ENCODE results near the gene APBA1. TPM values are rescaled to one million over a fixed set of nuclear protein-coding genes. Genes with fewer than 3 reads are reported as not detected.

Gene APBA1
- total RNA-seq, 1 donor from 2014 or later, result 6.2 TPM

GRCh38 chr9:69502671-69503301 is 169.4 kb downstream of the APBA1 start:
- TF ChIP-seq CTCF (IDR thresholded peaks at IDR 0.05), result no peak
- H3K27me3 ChIP-seq, result no peaks in the 10 kb centered on the region
- intact Hi-C loops (cut with DNase I), result no loop called here
- no peak overlapping the region for H3K4me3 ChIP-seq
- no peak for ATAC-seq
- no peak for DNase-seq
- no peaks in the 10 kb centered on the region for H3K36me3 ChIP-seq
- H3K27ac ChIP-seq, result no peak overlapping the region
- H3K4me1 ChIP-seq, result no peaks in the 10 kb centered on the region
- H3K9me3 ChIP-seq, result no peaks in the 10 kb centered on the region

- Histone ChIP-seq H3K9me3 (no peaks in the 10 kb centered on the region), H3K27ac (no peak overlapping the region), H3K27me3 (no peaks in the 10 kb centered on the region), H3K4me1 (no peaks in the 10 kb centered on the region), H3K36me3 (no peaks in the 10 kb centered on the region), H3K4me3 (no peak overlapping the region)
- intact Hi-C loops (cut with DNase I), result no loop called here
- TF ChIP-seq CTCF (IDR thresholded peaks at IDR 0.05), result no peak
- no peak for DNase-seq
- no peak for ATAC-seq
Observed at GRCh38 chr9:69500896-69501295, 171.3 kb downstream of the APBA1 start.

- no peak for ATAC-seq
- H3K9me3 ChIP-seq, result no peaks in the 10 kb centered on the region
- no peaks in the 10 kb centered on the region for H3K4me1 ChIP-seq
- intact Hi-C loops (cut with DNase I), result no loop called here
- no peak overlapping the region for H3K27ac ChIP-seq
- no peak for DNase-seq
- no peaks in the 10 kb centered on the region for H3K27me3 ChIP-seq
- H3K36me3 ChIP-seq, result no peaks in the 10 kb centered on the region
- no peak for TF ChIP-seq CTCF (IDR thresholded peaks at IDR 0.05)
- H3K4me3 ChIP-seq, result no peak overlapping the region
Observed at GRCh38 chr9:69499959-69500358, 172.2 kb downstream of the APBA1 start.

GRCh38 chr9:69499407-69499806 is 172.8 kb downstream of the APBA1 start:
- intact Hi-C loops (cut with DNase I), result no loop called here
- H3K9me3 ChIP-seq, result no peaks in the 10 kb centered on the region
- ATAC-seq, result no peak
- H3K27me3 ChIP-seq, result no peaks in the 10 kb centered on the region
- no peaks in the 10 kb centered on the region for H3K4me1 ChIP-seq
- TF ChIP-seq CTCF (IDR thresholded peaks at IDR 0.05), result no peak
- no peaks in the 10 kb centered on the region for H3K36me3 ChIP-seq
- no peak for DNase-seq
- H3K4me3 ChIP-seq, result no peak overlapping the region
- no peak overlapping the region for H3K27ac ChIP-seq

- intact Hi-C loops (cut with DNase I), result no loop called here
- Histone ChIP-seq H3K4me3 (no peak overlapping the region), H3K4me1 (no peaks in the 10 kb centered on the region), H3K36me3 (no peaks in the 10 kb centered on the region), H3K27me3 (no peaks in the 10 kb centered on the region), H3K27ac (no peak overlapping the region), H3K9me3 (no peaks in the 10 kb centered on the region)
- no peak for DNase-seq
- no peak for ATAC-seq
- TF ChIP-seq CTCF (IDR thresholded peaks at IDR 0.05), result no peak
Observed at GRCh38 chr9:69498470-69498869, 173.7 kb downstream of the APBA1 start.

GRCh38 chr9:69497816-69498215 is 174.4 kb downstream of the APBA1 start:
- Histone ChIP-seq H3K4me1 (no peaks in the 10 kb centered on the region), H3K4me3 (no peak overlapping the region), H3K36me3 (no peaks in the 10 kb centered on the region), H3K27ac (no peak overlapping the region), H3K27me3 (no peaks in the 10 kb centered on the region), H3K9me3 (no peaks in the 10 kb centered on the region)
- intact Hi-C loops (cut with DNase I), result no loop called here
- ATAC-seq (no peak), DNase-seq (no peak)
- no peak for TF ChIP-seq CTCF (IDR thresholded peaks at IDR 0.05)
